ENCODE data around the gene SEC24C. TPM values are rescaled to one million over a fixed set of nuclear protein-coding genes. Genes with fewer than 3 reads are reported as not detected.
A peak's percentile ranks its signal among the peaks of the same experiment; 100 is the strongest.

SEC24C gene
- total and polyA plus RNA-seq, 2 of the 13 experiments (the other 11 are each of a cell fraction or from before 2014, with no cell fraction given), result 63.1 to 66.4 TPM

GRCh38 chr10:73800560-73801252 lies 56.5 kb downstream of the SEC24C start (continued):
- TF ChIP-seq ZMYM2 (CRISPR knock-in tag; IDR thresholded peaks at IDR 0.05) (no peak), NKX3-1 (CRISPR knock-in tag; IDR thresholded peaks at IDR 0.05) (no peak), ZNF354B (CRISPR knock-in tag; IDR thresholded peaks at IDR 0.05) (no peak), ZNF788 (CRISPR knock-in tag; IDR thresholded peaks at IDR 0.05; ENCODE audit: borderline replicate concordance) (no peak), PCBP2 (optimal IDR thresholded peaks at IDR 0.05; ENCODE audit: low read depth, low read length, poor library complexity, severe bottlenecking) (no peak)
- TF ChIP-seq, protein P1, sequence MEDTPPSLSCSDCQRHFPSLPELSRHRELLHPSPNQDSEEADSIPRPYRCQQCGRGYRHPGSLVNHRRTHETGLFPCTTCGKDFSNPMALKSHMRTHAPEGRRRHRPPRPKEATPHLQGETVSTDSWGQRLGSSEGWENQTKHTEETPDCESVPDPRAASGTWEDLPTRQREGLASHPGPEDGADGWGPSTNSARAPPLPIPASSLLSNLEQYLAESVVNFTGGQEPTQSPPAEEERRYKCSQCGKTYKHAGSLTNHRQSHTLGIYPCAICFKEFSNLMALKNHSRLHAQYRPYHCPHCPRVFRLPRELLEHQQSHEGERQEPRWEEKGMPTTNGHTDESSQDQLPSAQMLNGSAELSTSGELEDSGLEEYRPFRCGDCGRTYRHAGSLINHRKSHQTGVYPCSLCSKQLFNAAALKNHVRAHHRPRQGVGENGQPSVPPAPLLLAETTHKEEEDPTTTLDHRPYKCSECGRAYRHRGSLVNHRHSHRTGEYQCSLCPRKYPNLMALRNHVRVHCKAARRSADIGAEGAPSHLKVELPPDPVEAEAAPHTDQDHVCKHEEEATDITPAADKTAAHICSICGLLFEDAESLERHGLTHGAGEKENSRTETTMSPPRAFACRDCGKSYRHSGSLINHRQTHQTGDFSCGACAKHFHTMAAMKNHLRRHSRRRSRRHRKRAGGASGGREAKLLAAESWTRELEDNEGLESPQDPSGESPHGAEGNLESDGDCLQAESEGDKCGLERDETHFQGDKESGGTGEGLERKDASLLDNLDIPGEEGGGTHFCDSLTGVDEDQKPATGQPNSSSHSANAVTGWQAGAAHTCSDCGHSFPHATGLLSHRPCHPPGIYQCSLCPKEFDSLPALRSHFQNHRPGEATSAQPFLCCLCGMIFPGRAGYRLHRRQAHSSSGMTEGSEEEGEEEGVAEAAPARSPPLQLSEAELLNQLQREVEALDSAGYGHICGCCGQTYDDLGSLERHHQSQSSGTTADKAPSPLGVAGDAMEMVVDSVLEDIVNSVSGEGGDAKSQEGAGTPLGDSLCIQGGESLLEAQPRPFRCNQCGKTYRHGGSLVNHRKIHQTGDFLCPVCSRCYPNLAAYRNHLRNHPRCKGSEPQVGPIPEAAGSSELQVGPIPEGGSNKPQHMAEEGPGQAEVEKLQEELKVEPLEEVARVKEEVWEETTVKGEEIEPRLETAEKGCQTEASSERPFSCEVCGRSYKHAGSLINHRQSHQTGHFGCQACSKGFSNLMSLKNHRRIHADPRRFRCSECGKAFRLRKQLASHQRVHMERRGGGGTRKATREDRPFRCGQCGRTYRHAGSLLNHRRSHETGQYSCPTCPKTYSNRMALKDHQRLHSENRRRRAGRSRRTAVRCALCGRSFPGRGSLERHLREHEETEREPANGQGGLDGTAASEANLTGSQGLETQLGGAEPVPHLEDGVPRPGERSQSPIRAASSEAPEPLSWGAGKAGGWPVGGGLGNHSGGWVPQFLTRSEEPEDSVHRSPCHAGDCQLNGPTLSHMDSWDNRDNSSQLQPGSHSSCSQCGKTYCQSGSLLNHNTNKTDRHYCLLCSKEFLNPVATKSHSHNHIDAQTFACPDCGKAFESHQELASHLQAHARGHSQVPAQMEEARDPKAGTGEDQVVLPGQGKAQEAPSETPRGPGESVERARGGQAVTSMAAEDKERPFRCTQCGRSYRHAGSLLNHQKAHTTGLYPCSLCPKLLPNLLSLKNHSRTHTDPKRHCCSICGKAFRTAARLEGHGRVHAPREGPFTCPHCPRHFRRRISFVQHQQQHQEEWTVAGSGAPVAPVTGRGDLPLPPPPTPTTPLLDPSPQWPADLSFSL (CRISPR knock-in tag; IDR thresholded peaks at IDR 0.05), result no peak

GRCh38 chr10:73801253-73801590 lies 57.0 kb downstream of the SEC24C start:
- FAIRE-seq, result no peak
- in situ Hi-C loops (cut with HindIII; ENCODE audit: extremely low pct_ligation_motif_present, low pct_unique_long_range_greater_than_20kb), result no loop called here
- Histone ChIP-seq H3K4me2 (ENCODE audit: low read depth, low read length) (no peak overlapping the region), H3K27ac (ENCODE audit: extremely low read length, insufficient read depth, low read length) (no peak overlapping the region), H3K9ac (ENCODE audit: insufficient read depth, low read depth, low read length) (no peak overlapping the region), H3K4me3 (replicated peaks in 1 of 3; ENCODE audit: insufficient read depth in 1 of 3, low read depth in 2 of 3, low read length in 3 of 3) (no peak overlapping the region), H3K79me2 (ENCODE audit: insufficient read depth, low read length) (no peaks in the 10 kb centered on the region), H3K4me1 (ENCODE audit: insufficient read depth, low read length) (no peaks in the 10 kb centered on the region), H3K9me3 (ENCODE audit: low read length) (no peaks in the 10 kb centered on the region), H2AFZ (ENCODE audit: low read length) (no peak overlapping the region), H4K20me1 (ENCODE audit: insufficient read depth, low read length) (no peaks in the 10 kb centered on the region; the same call in 1 of the 2 replicates), H3K27me3 (ENCODE audit: control insufficient read depth in 1 of 2, insufficient read depth in 2 of 2, low read length in 2 of 2) (no peaks in the 10 kb centered on the region), H3K36me3 (replicated peaks in 1 of 2; ENCODE audit: control insufficient read depth in 1 of 2, insufficient read depth in 2 of 2, low read length in 2 of 2) (peaks cover 29 to 78% of the 10 kb centered on the region in 2 experiments)
- BruUV-seq (replicated peaks), result no TSS peak
- intact Hi-C loops (cut with micrococcal nuclease; ENCODE audit: unreplicated experiment), result no loop called here
- 96% methylated on average over 13 of the region's 13 CpGs for WGBS (ENCODE audit: low lambda C conversion rate)
- DNase-seq (ENCODE audit: low spot score), result no peak
- CTCF ChIA-PET (ENCODE audit: low intra/inter-chr PET ratio, low total read pairs), result no interaction called here
- POLR2A ChIA-PET, result interaction anchor here (0.6 kb wide), 1 partner anchor 8 kb away, joined by 3 read pairs; no protein-coding TSS in a partner anchor
- ATAC-seq, result no peak
- TF ChIP-seq ZKSCAN5 (CRISPR knock-in tag; IDR thresholded peaks at IDR 0.05) (no peak), ATRX (CRISPR knock-in tag; IDR thresholded peaks at IDR 0.05; ENCODE audit: borderline replicate concordance) (no peak), ZNF34 (CRISPR knock-in tag; IDR thresholded peaks at IDR 0.05; ENCODE audit: borderline replicate concordance) (no peak), ATAD3A (CRISPR knock-in tag; IDR thresholded peaks at IDR 0.05) (no peak), ZNF737 (CRISPR knock-in tag; IDR thresholded peaks at IDR 0.05; ENCODE audit: borderline replicate concordance) (no peak), AGO2 (optimal IDR thresholded peaks at IDR 0.05; ENCODE audit: low read depth, low read length) (peak; percentile 64), ZNF350 (CRISPR knock-in tag; IDR thresholded peaks at IDR 0.05; ENCODE audit: borderline replicate concordance, low read depth) (no peak), POLR2A (IDR thresholded peaks at IDR 0.05; ENCODE audit: insufficient read depth in 1 of 2, low read depth in 2 of 2, low read length in 2 of 2) (peak in 1 of 2 experiments; percentile 49; a peak in 2 of 4 replicates)
- TF ChIP-seq, protein P2, sequence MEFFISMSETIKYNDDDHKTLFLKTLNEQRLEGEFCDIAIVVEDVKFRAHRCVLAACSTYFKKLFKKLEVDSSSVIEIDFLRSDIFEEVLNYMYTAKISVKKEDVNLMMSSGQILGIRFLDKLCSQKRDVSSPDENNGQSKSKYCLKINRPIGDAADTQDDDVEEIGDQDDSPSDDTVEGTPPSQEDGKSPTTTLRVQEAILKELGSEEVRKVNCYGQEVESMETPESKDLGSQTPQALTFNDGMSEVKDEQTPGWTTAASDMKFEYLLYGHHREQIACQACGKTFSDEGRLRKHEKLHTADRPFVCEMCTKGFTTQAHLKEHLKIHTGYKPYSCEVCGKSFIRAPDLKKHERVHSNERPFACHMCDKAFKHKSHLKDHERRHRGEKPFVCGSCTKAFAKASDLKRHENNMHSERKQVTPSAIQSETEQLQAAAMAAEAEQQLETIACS (CRISPR knock-in tag; IDR thresholded peaks at IDR 0.05), result no peak
- TF ChIP-seq, protein P3, sequence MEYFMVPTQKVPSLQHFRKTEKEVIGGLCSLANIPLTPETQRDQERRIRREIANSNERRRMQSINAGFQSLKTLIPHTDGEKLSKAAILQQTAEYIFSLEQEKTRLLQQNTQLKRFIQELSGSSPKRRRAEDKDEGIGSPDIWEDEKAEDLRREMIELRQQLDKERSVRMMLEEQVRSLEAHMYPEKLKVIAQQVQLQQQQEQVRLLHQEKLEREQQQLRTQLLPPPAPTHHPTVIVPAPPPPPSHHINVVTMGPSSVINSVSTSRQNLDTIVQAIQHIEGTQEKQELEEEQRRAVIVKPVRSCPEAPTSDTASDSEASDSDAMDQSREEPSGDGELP (IDR thresholded peaks at IDR 0.05; ENCODE audit: borderline replicate concordance, low read depth), result no peak

Data from HepG2 (cell line).